ENCODE results near the gene ZEB1.

The ZEB1 gene

DNA sequence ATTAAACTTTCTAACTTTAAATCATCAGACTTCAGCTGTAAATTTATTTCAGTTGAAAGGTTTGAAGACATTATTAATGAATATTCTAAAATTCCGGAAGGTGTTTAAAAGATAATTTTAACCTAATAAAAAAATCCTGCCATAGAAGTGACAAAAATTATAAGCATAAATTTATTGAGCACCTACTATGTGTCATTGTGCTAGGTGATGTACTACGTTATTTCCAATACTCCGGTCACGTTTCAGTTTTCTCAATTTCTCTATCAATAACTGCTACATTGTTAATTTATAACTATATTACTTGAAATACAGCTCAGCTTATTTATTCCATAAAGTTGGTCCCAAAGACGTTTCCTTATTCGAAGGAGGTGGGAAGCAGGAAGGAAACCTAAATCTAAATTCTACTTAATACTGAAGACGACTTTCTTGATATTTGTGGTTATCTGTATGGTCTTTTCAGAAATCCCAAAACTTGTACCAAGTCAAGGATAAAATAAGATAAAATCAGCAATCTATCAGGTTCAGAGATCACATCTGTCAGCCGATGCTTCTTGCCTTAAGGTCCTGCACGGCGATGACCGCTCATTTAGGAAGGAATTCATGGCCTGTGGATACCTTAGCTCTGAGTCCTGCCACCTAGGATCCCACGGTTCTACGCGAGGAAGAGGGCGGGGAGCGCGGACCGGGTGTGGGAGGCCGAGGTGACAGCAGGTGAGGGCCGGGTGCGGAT is 1.2 kb upstream of the ZEB1 start:
- Histone ChIP-seq H3K79me1 (ENCODE audit: low read depth, low read length) (peaks cover 7% of the 10 kb centered on the region), H3K9me3 (replicated peaks in 1 of 2; ENCODE audit: control insufficient read depth in 2 of 2, insufficient read depth in 1 of 2, low read depth in 1 of 2, low read length in 2 of 2) (no peaks in the 10 kb centered on the region), H3K27me3 (ENCODE audit: control insufficient read depth in 3 of 3, insufficient read depth in 3 of 3, low read depth in 1 of 3, low read length in 3 of 3) (no peaks in the 10 kb centered on the region), H2BK5ac (ENCODE audit: low read length) (peak overlapping the region; percentile 93), H3K4me2 (ENCODE audit: insufficient read depth, low read length, poor library complexity, severe bottlenecking) (peak overlapping the region; percentile 88), H3K14ac (ENCODE audit: low read length) (no peak overlapping the region), H2BK120ac (ENCODE audit: low read depth, low read length) (no peak overlapping the region), H2BK12ac (ENCODE audit: low read length) (no peak overlapping the region), H3K36me3 (replicated peaks in 1 of 2; ENCODE audit: control insufficient read depth in 2 of 2, insufficient read depth in 2 of 2, low read length in 2 of 2) (no peaks in the 10 kb centered on the region), H3K4me3 (ENCODE audit: low read length in 2 of 2) (peak overlapping the region; percentile 78 to 92), H3K18ac (ENCODE audit: low read length) (peak overlapping the region; percentile 99), H2AK5ac (ENCODE audit: low read depth, low read length) (peak overlapping the region; percentile 95), H2AFZ (ENCODE audit: low read length) (peak overlapping the region; percentile 97), H4K91ac (ENCODE audit: low read depth, low read length, poor library complexity) (no peak overlapping the region), H3K23ac (ENCODE audit: low read depth, low read length, poor library complexity) (peak overlapping the region; percentile 98), H3K9ac (ENCODE audit: low read depth, low read length, poor library complexity) (peak overlapping the region; percentile 92), H3K4me1 (ENCODE audit: control insufficient read depth in 2 of 2, insufficient read depth in 1 of 2, low read depth in 1 of 2, low read length in 2 of 2) (peaks cover 7 to 16% of the 10 kb centered on the region in 2 donors), H3K4ac (ENCODE audit: low read length) (no peak overlapping the region), H4K8ac (ENCODE audit: low read depth, low read length) (no peak overlapping the region), H3K27ac (replicated peaks; ENCODE audit: low read length) (no peak overlapping the region), H2BK15ac (ENCODE audit: low read length) (peak overlapping the region; percentile 86)
- no peak for DNase-seq (ENCODE audit: low spot score)
- WGBS, 2 donors (ENCODE audit: extremely low coverage in 2 of 2, insufficient read length in 2 of 2, insufficient replicate concordance in 1 of 2), result no CpG with 5 or more reads among the region's 21 CpGs

DNA sequence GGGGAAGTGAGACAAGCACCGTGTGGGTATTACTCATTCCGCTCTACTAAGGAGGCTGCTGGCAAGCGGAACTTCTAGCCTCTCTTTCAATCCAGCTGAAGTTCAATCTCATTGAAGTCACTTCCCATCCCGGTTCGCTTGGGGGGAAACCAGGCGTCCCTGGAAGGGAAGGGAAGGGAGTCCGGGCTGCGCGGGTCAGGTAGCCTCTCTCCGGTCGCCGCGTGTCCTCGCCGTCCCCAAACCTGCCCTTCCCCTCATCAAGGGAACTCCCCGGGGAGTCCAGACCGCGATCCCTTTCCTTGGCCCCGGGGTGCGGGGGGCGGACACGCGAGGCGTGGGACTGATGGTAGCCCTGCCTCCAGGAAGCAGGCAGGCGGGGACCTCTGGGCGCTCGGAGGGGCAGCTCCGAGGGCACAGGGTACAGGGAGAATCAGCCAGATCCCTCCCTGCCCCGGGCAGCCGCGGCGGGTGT is 598 bp upstream of the ZEB1 start:
- H3K9me3 ChIP-seq (replicated peaks in 1 of 2; ENCODE audit: control insufficient read depth in 2 of 2, insufficient read depth in 1 of 2, low read depth in 1 of 2, low read length in 2 of 2), result no peaks in the 10 kb centered on the region
- peak overlapping the region; percentile 88 for H3K4me2 ChIP-seq (ENCODE audit: insufficient read depth, low read length, poor library complexity, severe bottlenecking)
- H3K4me1 ChIP-seq (ENCODE audit: control insufficient read depth in 2 of 2, insufficient read depth in 1 of 2, low read depth in 1 of 2, low read length in 2 of 2), result peaks cover 7 to 16% of the 10 kb centered on the region in 2 donors
- peak overlapping the region; percentile 98 for H3K23ac ChIP-seq (ENCODE audit: low read depth, low read length, poor library complexity)
- no peaks in the 10 kb centered on the region for H3K36me3 ChIP-seq (replicated peaks in 1 of 2; ENCODE audit: control insufficient read depth in 2 of 2, insufficient read depth in 2 of 2, low read length in 2 of 2)
- peak overlapping the region; percentile 99 for H3K18ac ChIP-seq (ENCODE audit: low read length)
- peak overlapping the region; percentile 93 for H2BK5ac ChIP-seq (ENCODE audit: low read length)
- peak overlapping the region; percentile 97 for H2AFZ ChIP-seq (ENCODE audit: low read length)
- H3K4me3 ChIP-seq (ENCODE audit: low read length in 2 of 2), result peak overlapping the region; percentile 78 to 92
- H3K9ac ChIP-seq (ENCODE audit: low read depth, low read length, poor library complexity), result peak overlapping the region; percentile 92
- peak overlapping the region; percentile 95 for H2AK5ac ChIP-seq (ENCODE audit: low read depth, low read length)
- DNase-seq (ENCODE audit: low spot score), result no peak
- peak overlapping the region; percentile 65 for H2BK120ac ChIP-seq (ENCODE audit: low read depth, low read length)
- no peak overlapping the region for H4K91ac ChIP-seq (ENCODE audit: low read depth, low read length, poor library complexity)
- H3K79me1 ChIP-seq (ENCODE audit: low read depth, low read length), result peaks cover 7% of the 10 kb centered on the region
- peak overlapping the region; percentile 86 for H2BK15ac ChIP-seq (ENCODE audit: low read length)
- H3K4ac ChIP-seq (ENCODE audit: low read length), result no peak overlapping the region
- peak overlapping the region; percentile 80 for H2BK12ac ChIP-seq (ENCODE audit: low read length)
- H3K14ac ChIP-seq (ENCODE audit: low read length), result peak overlapping the region; percentile 87
- no peak overlapping the region for H4K8ac ChIP-seq (ENCODE audit: low read depth, low read length)
- no CpG with 5 or more reads among the region's 32 CpGs for WGBS, 2 donors (ENCODE audit: extremely low coverage in 2 of 2, insufficient read length in 2 of 2, insufficient replicate concordance in 1 of 2)
- H3K27ac ChIP-seq (replicated peaks; ENCODE audit: low read length), result peak overlapping the region; percentile 43
- no peaks in the 10 kb centered on the region for H3K27me3 ChIP-seq (ENCODE audit: control insufficient read depth in 3 of 3, insufficient read depth in 3 of 3, low read depth in 1 of 3, low read length in 3 of 3)

DNA sequence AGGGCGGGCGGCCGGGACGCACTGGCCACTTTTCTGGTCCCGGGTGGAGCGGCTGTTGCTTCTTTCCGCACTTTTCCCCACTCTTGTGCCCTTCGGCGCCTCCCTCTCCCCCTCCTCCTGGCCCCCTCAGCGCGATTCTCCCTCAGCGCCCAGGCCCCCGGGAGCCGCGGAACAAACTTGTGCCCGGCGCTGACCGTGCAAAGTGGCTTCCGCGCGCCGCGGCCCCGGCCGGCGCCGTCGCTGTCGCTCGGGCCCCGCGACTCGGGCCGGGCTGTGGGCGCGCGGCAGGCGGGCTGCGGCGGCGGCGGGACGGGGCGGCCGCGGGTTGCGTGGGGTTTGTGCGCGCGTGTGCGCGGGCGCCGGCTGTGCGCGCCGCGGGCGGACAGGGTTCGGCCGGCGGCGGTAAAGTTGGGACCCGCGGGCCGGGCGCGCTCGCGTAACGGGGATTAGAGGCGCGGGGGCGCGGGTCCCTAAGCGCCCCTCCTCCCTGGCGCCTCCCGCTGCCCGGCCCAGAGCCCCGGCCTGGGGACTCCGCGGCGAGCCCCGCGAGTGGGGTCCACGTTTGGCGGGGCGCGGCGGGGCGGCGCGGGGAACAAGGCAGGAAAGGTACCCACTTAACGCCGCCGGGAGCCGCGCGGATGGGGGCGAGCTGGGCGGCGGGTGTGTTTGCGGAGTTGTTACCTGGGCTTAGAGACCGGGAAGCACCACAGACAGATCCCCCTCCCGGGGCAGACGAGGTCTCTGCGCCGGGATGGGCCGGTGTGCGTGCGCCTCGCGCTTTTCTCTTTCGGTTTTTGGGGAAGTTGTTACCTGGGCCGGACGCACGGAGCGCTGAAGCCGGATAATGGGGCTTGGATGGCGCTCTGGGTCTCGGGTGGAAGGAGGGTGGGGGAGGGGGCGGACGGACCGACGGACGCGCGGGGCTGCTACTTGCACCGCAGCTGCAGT is 860 bp downstream of the ZEB1 start:
- no peak overlapping the region for H3K23ac ChIP-seq (ENCODE audit: low read depth, low read length, poor library complexity)
- H3K9ac ChIP-seq (ENCODE audit: low read depth, low read length, poor library complexity), result peak overlapping the region; percentile 91
- peak overlapping the region; percentile 99 for H3K18ac ChIP-seq (ENCODE audit: low read length)
- WGBS, 2 donors (ENCODE audit: extremely low coverage in 2 of 2, insufficient read length in 2 of 2, insufficient replicate concordance in 1 of 2), result no CpG with 5 or more reads among the region's 129 CpGs
- H3K27ac ChIP-seq (replicated peaks; ENCODE audit: low read length), result peak overlapping the region; percentile 94
- H2BK5ac ChIP-seq (ENCODE audit: low read length), result peak overlapping the region; percentile 94
- no peaks in the 10 kb centered on the region for H3K9me3 ChIP-seq (replicated peaks in 1 of 2; ENCODE audit: control insufficient read depth in 2 of 2, insufficient read depth in 1 of 2, low read depth in 1 of 2, low read length in 2 of 2)
- H3K27me3 ChIP-seq (ENCODE audit: control insufficient read depth in 3 of 3, insufficient read depth in 3 of 3, low read depth in 1 of 3, low read length in 3 of 3), result no peaks in the 10 kb centered on the region
- no peaks in the 10 kb centered on the region for H3K36me3 ChIP-seq (replicated peaks in 1 of 2; ENCODE audit: control insufficient read depth in 2 of 2, insufficient read depth in 2 of 2, low read length in 2 of 2)
- peak overlapping the region; percentile 16 for H2BK12ac ChIP-seq (ENCODE audit: low read length)
- peak overlapping the region; percentile 21 for H3K14ac ChIP-seq (ENCODE audit: low read length)
- H4K8ac ChIP-seq (ENCODE audit: low read depth, low read length), result no peak overlapping the region
- no peak overlapping the region for H4K91ac ChIP-seq (ENCODE audit: low read depth, low read length, poor library complexity)
- H2AK5ac ChIP-seq (ENCODE audit: low read depth, low read length), result peak overlapping the region; percentile 7
- peak; percentile 35 for DNase-seq (ENCODE audit: low spot score)
- peak overlapping the region; percentile 55 for H3K4me2 ChIP-seq (ENCODE audit: insufficient read depth, low read length, poor library complexity, severe bottlenecking)
- H3K4me1 ChIP-seq (ENCODE audit: control insufficient read depth in 2 of 2, insufficient read depth in 1 of 2, low read depth in 1 of 2, low read length in 2 of 2), result peaks cover 7 to 11% of the 10 kb centered on the region in 2 donors
- H2BK15ac ChIP-seq (ENCODE audit: low read length), result peak overlapping the region; percentile 78
- peaks cover 7% of the 10 kb centered on the region for H3K79me1 ChIP-seq (ENCODE audit: low read depth, low read length)
- H3K4ac ChIP-seq (ENCODE audit: low read length), result no peak overlapping the region
- H3K4me3 ChIP-seq (ENCODE audit: low read length in 2 of 2), result peak overlapping the region; percentile 78 to 100
- H2AFZ ChIP-seq (ENCODE audit: low read length), result peak overlapping the region; percentile 97
- H2BK120ac ChIP-seq (ENCODE audit: low read depth, low read length), result no peak overlapping the region
